AG04449 (cell line): Measurements from ENCODE around the gene SMC5.
"Not testable (repeated sequence)": the region's sequence is repeated elsewhere in the genome, so short reads cannot be mapped to it uniquely, and the experiment has no call there.

Experiments
- CTCF ChIA-PET: fragments of 350-600 bp; formaldehyde crosslinking; extraction: SDS; loops from one replicate; lab custom pipeline; 2021; ENCODE audit warnings: antibody characterized with exemption; lab: Yijun Ruan, JAX
- POLR2A ChIA-PET: fragments of 400-600, 350-600 bp; formaldehyde crosslinking; extraction: SDS; loops from one replicate; lab custom pipeline; 2020; ENCODE audit warnings: antibody characterized with exemption, inconsistent platforms; lab: Yijun Ruan, JAX
- DNase-seq: peaks from one replicate; pipeline ENCODE4 v3.0.0-alpha.2; 2010; ENCODE audit warnings: low read depth, low spot score
- H3K4me3 ChIP-seq: 2 replicates; pipeline ENCODE4 v1.5.1; 2011; ENCODE audit warnings: low read depth, mild to moderate bottlenecking, control low read depth, low read length
- CTCF ChIP-seq: IDR thresholded peaks from one replicate; pipeline ENCODE4 v1.5.1; 2011; ENCODE audit warnings: mild to moderate bottlenecking, moderate library complexity, low read length, control low read depth, inconsistent platforms; ENCODE audit not compliant: insufficient read depth; ENCODE audit errors: missing control alignments

Gene SMC5

DNA sequence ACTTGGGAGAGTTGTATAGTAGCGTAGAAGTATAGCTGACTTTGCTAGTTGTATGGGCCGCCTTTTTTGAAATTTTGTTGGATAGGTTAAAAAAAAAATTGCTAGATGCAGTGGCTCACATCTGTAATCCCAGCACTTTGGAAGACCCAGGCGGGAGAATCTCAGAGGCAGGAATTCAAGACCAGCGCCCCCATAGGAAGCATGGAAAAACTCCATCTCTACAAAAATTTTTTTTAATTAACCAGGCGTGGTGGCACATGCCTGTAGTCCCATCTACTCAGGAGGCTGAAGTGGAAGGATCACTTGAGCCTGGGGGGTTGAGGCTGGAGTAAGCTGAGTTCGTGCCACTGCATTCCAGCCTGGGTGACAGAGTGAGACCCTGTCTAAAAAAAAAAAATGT is 59.2 kb downstream of the SMC5 start:
- H3K4me3 ChIP-seq, result no peak overlapping the region
- no peak for DNase-seq
- ChIA-PET CTCF (interaction anchor here (0.8 to 1.9 kb wide), 2 partner anchors 10 to 284 kb away, joined by 3 to 10 read pairs; no protein-coding TSS in a partner anchor), POLR2A (no interaction called here)
- no peak for TF ChIP-seq CTCF

- no peak for DNase-seq
- CTCF ChIA-PET, result interaction anchor here (1.2 kb wide), 1 partner anchor 280 kb away, joined by 3 read pairs; no protein-coding TSS in a partner anchor
- no peak for TF ChIP-seq CTCF
- H3K4me3 ChIP-seq, result no peak overlapping the region
- POLR2A ChIA-PET, result no interaction called here
Observed at GRCh38 chr9:70322096-70322495, 63.3 kb downstream of the SMC5 start.

- H3K4me3 ChIP-seq, result no peak overlapping the region
- TF ChIP-seq CTCF, result no peak
- DNase-seq, result peak; percentile 50
- ChIA-PET CTCF (interaction anchor here (0.8 to 0.9 kb wide), 2 partner anchors 16 to 277 kb away, joined by 3 read pairs; no protein-coding TSS in a partner anchor), POLR2A (interaction anchor here (0.6 kb wide), 1 partner anchor 22 kb away, joined by 3 read pairs; no protein-coding TSS in a partner anchor)
Observed at GRCh38 chr9:70324963-70325362, 66.2 kb downstream of the SMC5 start.

DNA sequence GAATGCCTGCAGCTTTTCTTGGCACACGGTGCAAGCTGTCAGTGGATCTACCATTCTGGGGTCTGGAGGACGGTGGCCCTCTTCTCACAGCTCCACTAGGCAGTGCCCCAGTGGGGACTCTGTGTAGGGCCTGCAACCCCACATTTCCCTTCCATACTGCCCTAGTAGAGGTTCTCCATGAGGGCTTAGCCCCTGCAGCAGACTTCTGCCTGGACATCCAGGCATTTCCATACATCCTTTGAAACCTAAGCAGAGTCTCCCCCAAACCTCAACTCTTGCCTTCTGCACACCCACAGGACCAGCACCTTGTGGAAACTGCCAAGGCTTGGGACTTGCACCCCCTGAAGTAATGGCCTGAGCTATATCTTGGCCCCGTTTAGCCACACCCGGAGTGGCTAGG is 69.8 kb downstream of the SMC5 start:
- H3K4me3 ChIP-seq, DNase-seq, POLR2A ChIA-PET: not testable (repeated sequence)
- CTCF ChIA-PET, result interaction anchor here (1.2 kb wide), 1 partner anchor 11 kb away, joined by 4 read pairs; no protein-coding TSS in a partner anchor

GRCh38 chr9:70340572-70340971 is 81.8 kb downstream of the SMC5 start:
- DNase-seq, result no peak
- POLR2A ChIA-PET, result interaction anchor here (1.2 kb wide), 1 partner anchor 262 kb away, joined by 4 read pairs; no protein-coding TSS in a partner anchor

GRCh38 chr9:70347046-70347445 is 88.3 kb downstream of the SMC5 start:
- ChIA-PET CTCF (interaction anchor here (4.0 kb wide), 1 partner anchor 255 kb away, joined by 29 read pairs; no protein-coding TSS in a partner anchor), POLR2A (interaction anchor here (1.1 kb wide), 1 partner anchor 255 kb away, joined by 3 read pairs; no protein-coding TSS in a partner anchor)
- DNase-seq, result no peak
- TF ChIP-seq CTCF, result no peak
- H3K4me3 ChIP-seq, result no peak overlapping the region

More at GRCh38 chr9:70340572-70340971, 81.8 kb downstream of the SMC5 start:
- CTCF ChIA-PET, result interaction anchor here (0.6 to 9.1 kb wide), 33 partner anchors 8 to 1345 kb away, joined by 3 to 175 read pairs (median 4); partner anchors contain the start of gene SMC5
- TF ChIP-seq CTCF, result peak; percentile 8
- H3K4me3 ChIP-seq, result no peak overlapping the region

- TF ChIP-seq CTCF, result no peak
- ChIA-PET POLR2A (no interaction called here), CTCF (interaction anchor here (0.8 to 2.4 kb wide), 7 partner anchors 10 to 250 kb away, joined by 3 to 15 read pairs (median 3); no protein-coding TSS in a partner anchor)
- no peak overlapping the region for H3K4me3 ChIP-seq
- DNase-seq, result no peak
Observed at GRCh38 chr9:70352356-70352755, 93.6 kb downstream of the SMC5 start.
